K562 (cell line): ENCODE results near the gene UBE2K. TPM values are rescaled to one million over a fixed set of nuclear protein-coding genes. Genes with fewer than 3 reads are reported as not detected.

ENCODE experiments used
- ATAC-seq: fragments of 200-7000 bp; cut with Tn5 transposase; 3 replicates; pipeline ENCODE4 v1.9.1; 2020; ENCODE audit warnings: moderate library complexity
- BruUV-seq: library from RNA; stranded (reverse); fragments of 400-500 nt; replicated peaks from 2 replicates; lab custom pipeline; 2021; lab: Mats Ljungman, UMichigan
- CTCF ChIA-PET: fragments of 300-600 bp; formaldehyde crosslinking; extraction: SDS; loops from one replicate; lab custom pipeline; 2021; ENCODE audit warnings: low intra/inter-chr PET ratio; lab: Yijun Ruan, JAX
- POLR2A ChIA-PET: fragments of 300-600, 350-650 bp; sonication (Branson Sonifier 250); formaldehyde crosslinking; extraction: SDS; loops from one replicate; lab custom pipeline; 2021; ENCODE audit warnings: antibody characterized with exemption, inconsistent platforms; lab: Yijun Ruan, JAX
- DNase-seq, 4 experiments: peaks; one replicate each; pipeline versions ENCODE4 v3.0.0 to v3.0.0-alpha.2; 2011 to 2018; ENCODE audit warnings: low spot score in 3 of 4, mixed read lengths in 3 of 4; ENCODE audit errors: extremely low read depth in 1 of 4
- FAIRE-seq: peaks from 2 replicates; lab custom pipeline; 2011; peaks lifted over from hg19 to GRCh38; lab: Jason Lieb, UNC
- H2AFZ ChIP-seq: 2 replicates; pipeline ENCODE4 v1.6.0; 2011; ENCODE audit warnings: low read depth, low read length, control low read depth, inconsistent platforms
- H3K27ac ChIP-seq: fragments of 200-600 bp; 3 replicates; pipeline ENCODE4 v1.8.0; 2011; ENCODE audit warnings: low read depth, mild to moderate bottlenecking, control low read depth, inconsistent platforms, low read length, moderate library complexity, mixed read lengths; ENCODE audit errors: extremely low read depth
- H3K27me3 ChIP-seq, 2 experiments: fragments of 300-600 bp in 1 of 2; 2 replicates in 1 of 2; 3 replicates in 1 of 2; pipeline versions ENCODE4 v1.6.0 to v1.8.0; 2011; ENCODE audit warnings: inconsistent platforms in 2 of 2, low read length in 2 of 2, mild to moderate bottlenecking in 1 of 2, mixed read lengths in 1 of 2, moderate library complexity in 1 of 2; ENCODE audit not compliant: control insufficient read depth in 2 of 2, insufficient read depth in 2 of 2
- H3K36me3 ChIP-seq: fragments of 300-600 bp; 3 replicates; pipeline ENCODE4 v1.8.0; 2011; ENCODE audit warnings: mild to moderate bottlenecking, low read length, inconsistent platforms; ENCODE audit not compliant: control insufficient read depth, insufficient read depth
- H3K4me1 ChIP-seq, 2 experiments: fragments of 200-600 bp in 1 of 2; replicated peaks in 1 of 2; 2 replicates in 1 of 2; 3 replicates in 1 of 2; pipeline versions ENCODE4 v1.5.1 to v1.8.0; 2011; ENCODE audit warnings: inconsistent platforms in 2 of 2, low read length in 2 of 2, mild to moderate bottlenecking in 1 of 2, mixed read lengths in 1 of 2, moderate library complexity in 1 of 2; ENCODE audit not compliant: control insufficient read depth in 2 of 2, insufficient read depth in 2 of 2
- H3K4me2 ChIP-seq: 2 replicates; pipeline ENCODE4 v1.6.1; 2011; ENCODE audit warnings: low read length, control low read depth, inconsistent platforms, mixed read lengths; ENCODE audit not compliant: insufficient read depth
- H3K4me3 ChIP-seq: fragments of 200-600 bp; sonication (generic), shearing (Covaris generic); 2 replicates; pipeline ENCODE4 v1.5.1; 2016; ENCODE audit warnings: control low read depth, inconsistent platforms
- H3K79me2 ChIP-seq: fragments of 200-600 bp; 3 replicates; pipeline ENCODE4 v1.8.0; 2011; ENCODE audit warnings: low read length, inconsistent platforms; ENCODE audit not compliant: control insufficient read depth, insufficient read depth
- H3K9ac ChIP-seq, 2 experiments: 2 replicates each; pipeline versions ENCODE4 v1.6.0 to v1.6.1; 2011; ENCODE audit warnings: low read depth in 2 of 2, low read length in 2 of 2, control low read depth in 1 of 2, inconsistent platforms in 1 of 2, mild to moderate bottlenecking in 1 of 2, mixed read lengths in 1 of 2; ENCODE audit not compliant: insufficient read depth in 1 of 2
- H3K9me1 ChIP-seq: one replicate; pipeline ENCODE4 v1.6.0; 2011; ENCODE audit warnings: inconsistent platforms, mild to moderate bottlenecking, low read length, moderate library complexity; ENCODE audit not compliant: control insufficient read depth, insufficient read depth
- H3K9me3 ChIP-seq: replicated peaks from 2 replicates; pipeline ENCODE4 v1.5.1; 2011; ENCODE audit warnings: low read depth, low read length, inconsistent platforms; ENCODE audit not compliant: control insufficient read depth, insufficient read depth
- H4K20me1 ChIP-seq: replicated peaks from 2 replicates; pipeline ENCODE4 v1.6.1; 2011; ENCODE audit warnings: low read length, inconsistent platforms, mixed read lengths; ENCODE audit not compliant: control insufficient read depth, insufficient read depth
- CBX1 ChIP-seq: sonication (generic); IDR thresholded peaks from 2 replicates; pipeline ENCODE4 v1.6.1; 2016; ENCODE audit warnings: antibody characterized with exemption, low read depth, mild to moderate bottlenecking
- CREB3 ChIP-seq: fragments of 450-650 bp; conservative IDR thresholded peaks from 2 replicates; pipeline ENCODE4 v1.6.1; 2016; ENCODE audit warnings: missing genetic modification characterization, low read depth, mild to moderate bottlenecking, missing compliant biosample characterization, moderate library complexity
- PREB ChIP-seq: sonication (generic); formaldehyde crosslinking; IDR thresholded peaks from 2 replicates; pipeline ENCODE4 v1.8.1; 2023; ENCODE audit warnings: mild to moderate bottlenecking, missing genetic modification reagents
- SAFB2 ChIP-seq: fragments of 200-400 bp; formaldehyde crosslinking; IDR thresholded peaks from 2 replicates; pipeline ENCODE4 v1.6.1; 2018; ENCODE audit warnings: borderline replicate concordance, low read length, low read depth, moderate library complexity; ENCODE audit not compliant: severe bottlenecking
- SIN3B ChIP-seq: fragments of 450-650 bp; IDR thresholded peaks from 2 replicates; pipeline ENCODE4 v1.6.1; 2017; ENCODE audit warnings: low read depth, mild to moderate bottlenecking, moderate library complexity
- UBTF ChIP-seq, 2 experiments: IDR thresholded peaks; 2 replicates each; pipeline ENCODE4 v1.6.1; 2012; ENCODE audit warnings: improper control_type of control experiment in 2 of 2, low read depth in 2 of 2, low read length in 2 of 2, borderline replicate concordance in 1 of 2
- ZKSCAN8 ChIP-seq: fragments of 200-800 bp; sonication (Bioruptor generic); IDR thresholded peaks from 2 replicates; pipeline ENCODE4 v1.6.1; 2016; ENCODE audit warnings: missing genetic modification characterization, missing compliant biosample characterization
- ZNF263 ChIP-seq: sonication (generic); formaldehyde crosslinking; IDR thresholded peaks from 2 replicates; pipeline ENCODE4 v1.8.0; 2022; ENCODE audit warnings: mild to moderate bottlenecking, missing genetic modification reagents, borderline replicate concordance
- ZNF778 ChIP-seq: fragments of 450-650 bp; formaldehyde crosslinking; IDR thresholded peaks from 2 replicates; pipeline ENCODE4 v1.4.0; 2020; ENCODE audit warnings: mild to moderate bottlenecking, moderate library complexity
- WGBS: fragments of 100-300 bp; shearing (Covaris generic); methylation state at CpG from one replicate; pipeline ENCODE4 v1.1.6; 2016; ENCODE audit warnings: low coverage, mixed read lengths; ENCODE audit not compliant: insufficient coverage; ENCODE audit errors: missing lambda C conversion rate; 5-methylcytosine and 5-hydroxymethylcytosine counted together
- in situ Hi-C: fragments of 300-500 bp; cut with MboI; formaldehyde crosslinking; loops from 4 replicates; pipeline ENCODE4 v1.15.0; 2018; ENCODE audit warnings: inconsistent platforms, mixed read lengths
- intact Hi-C: fragments of 100-400 bp; cut with micrococcal nuclease; formaldehyde crosslinking; loops from 2 replicates; pipeline ENCODE4 v1.14.2; 2022
- polyA plus RNA-seq, 8 experiments: library from polyadenylated mRNA; depleted of rRNA in 4 of 8; stranded (reverse) in 5 of 8; unstranded in 3 of 8; fragments of >200 nt; fragmentation: Nextera tagmentation in 2 of 8; fragmentation: Illumina TruSeq in 1 of 8; extraction: Ambion mirVana in 2 of 8; extraction: Trizol in 1 of 8; gene quantifications; 2 replicates each; pipeline versions ENCODE4 v1.2.1 to v1.2.3, GENCODE V29; 2011 to 2014; ENCODE audit warnings: inconsistent platforms in 1 of 8, missing spikeins in 1 of 8
- total RNA-seq, 7 experiments: library from RNA; depleted of rRNA in 6 of 7; stranded (reverse); fragments of >200 nt in 6 of 7; fragmentation: Illumina TruSeq in 2 of 7; extraction: Trizol in 2 of 7; gene quantifications; 2 replicates each; pipeline versions ENCODE4 v1.2.1 to v1.2.3, GENCODE V29; 2011 to 2021; ENCODE audit warnings: low replicate concordance in 1 of 7
- TF ChIP-seq, protein P1 (sequence below): IDR thresholded peaks from 3 replicates; pipeline ENCODE4 v1.6.1; 2011; ENCODE audit warnings: borderline replicate concordance, mild to moderate bottlenecking; ENCODE audit not compliant: insufficient read length, insufficient read depth
- TF ChIP-seq, protein P2 (sequence below), 3 experiments: fragments of 200-800 bp in 1 of 3; sonication (Bioruptor generic) in 1 of 3; sonication (generic) in 1 of 3; formaldehyde crosslinking in 1 of 3; IDR thresholded peaks; 2 replicates each; pipeline versions ENCODE4 v1.6.1 to v1.8.0; 2016 to 2022; ENCODE audit warnings: mild to moderate bottlenecking in 2 of 3, missing compliant biosample characterization in 2 of 3, missing genetic modification characterization in 2 of 3, missing genetic modification reagents in 1 of 3
- TF ChIP-seq, protein P3 (sequence below): sonication (generic); formaldehyde crosslinking; IDR thresholded peaks from 2 replicates; pipeline ENCODE4 v1.8.0; 2022; ENCODE audit warnings: missing genetic modification reagents, mild to moderate bottlenecking, borderline replicate concordance

Gene UBE2K
- total and polyA plus RNA-seq, 9 of the 15 experiments (the other 6 are each of a cell fraction or from before 2014, with no cell fraction given), result 29.8 to 190 (median 62.6) TPM

- DNase-seq (no peak), FAIRE-seq (no peak), ATAC-seq (no peak)
- Histone ChIP-seq H3K36me3 (no peaks in the 10 kb centered on the region), H4K20me1 (no peaks in the 10 kb centered on the region), H3K4me2 (no peak overlapping the region), H3K4me1 (peaks cover 0 to 3% of the 10 kb centered on the region in 2 experiments; a peak in 3 of 5 replicates), H3K9me3 (no peaks in the 10 kb centered on the region), H3K9me1 (no peaks in the 10 kb centered on the region), H3K4me3 (no peak overlapping the region), H3K9ac (no peak overlapping the region), H2AFZ (no peak overlapping the region), H3K79me2 (no peaks in the 10 kb centered on the region), H3K27me3 (no peaks in the 10 kb centered on the region), H3K27ac (no peak overlapping the region)
- no peak for TF ChIP-seq UBTF (IDR thresholded peaks at IDR 0.05; ENCODE audit: borderline replicate concordance in 1 of 2, low read depth in 2 of 2, low read length in 2 of 2)
- no peak for TF ChIP-seq PREB
- no peak for TF ChIP-seq ZNF778 (CRISPR knock-in tag)
- TF ChIP-seq, protein P1, sequence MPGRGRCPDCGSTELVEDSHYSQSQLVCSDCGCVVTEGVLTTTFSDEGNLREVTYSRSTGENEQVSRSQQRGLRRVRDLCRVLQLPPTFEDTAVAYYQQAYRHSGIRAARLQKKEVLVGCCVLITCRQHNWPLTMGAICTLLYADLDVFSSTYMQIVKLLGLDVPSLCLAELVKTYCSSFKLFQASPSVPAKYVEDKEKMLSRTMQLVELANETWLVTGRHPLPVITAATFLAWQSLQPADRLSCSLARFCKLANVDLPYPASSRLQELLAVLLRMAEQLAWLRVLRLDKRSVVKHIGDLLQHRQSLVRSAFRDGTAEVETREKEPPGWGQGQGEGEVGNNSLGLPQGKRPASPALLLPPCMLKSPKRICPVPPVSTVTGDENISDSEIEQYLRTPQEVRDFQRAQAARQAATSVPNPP, result no peak
- no peak for TF ChIP-seq SIN3B
- TF ChIP-seq CBX1, result no peak
- no peak for TF ChIP-seq SAFB2
- TF ChIP-seq ZKSCAN8, result no peak
- TF ChIP-seq, protein P2, sequence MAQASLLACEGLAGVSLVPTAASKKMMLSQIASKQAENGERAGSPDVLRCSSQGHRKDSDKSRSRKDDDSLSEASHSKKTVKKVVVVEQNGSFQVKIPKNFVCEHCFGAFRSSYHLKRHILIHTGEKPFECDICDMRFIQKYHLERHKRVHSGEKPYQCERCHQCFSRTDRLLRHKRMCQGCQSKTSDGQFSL (CRISPR knock-in tag; IDR thresholded peaks at IDR 0.05), result no peak
- TF ChIP-seq, protein P2 (tag; IDR thresholded peaks at IDR 0.05), result no peak
- no peak for TF ChIP-seq ZNF263 (CRISPR knock-in tag)
- no peak for TF ChIP-seq CREB3 (tag)
- TF ChIP-seq, protein P3, sequence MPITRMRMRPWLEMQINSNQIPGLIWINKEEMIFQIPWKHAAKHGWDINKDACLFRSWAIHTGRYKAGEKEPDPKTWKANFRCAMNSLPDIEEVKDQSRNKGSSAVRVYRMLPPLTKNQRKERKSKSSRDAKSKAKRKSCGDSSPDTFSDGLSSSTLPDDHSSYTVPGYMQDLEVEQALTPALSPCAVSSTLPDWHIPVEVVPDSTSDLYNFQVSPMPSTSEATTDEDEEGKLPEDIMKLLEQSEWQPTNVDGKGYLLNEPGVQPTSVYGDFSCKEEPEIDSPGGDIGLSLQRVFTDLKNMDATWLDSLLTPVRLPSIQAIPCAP (CRISPR knock-in tag), result no peak
- BruUV-seq, result no TSS peak
- in situ Hi-C loops (no loop called here), intact Hi-C loops (no loop called here)
- ChIA-PET POLR2A (no interaction called here), CTCF (no interaction called here)
- WGBS, result 58% methylated on average over 5 of the region's 5 CpGs
Observed at GRCh38 chr4:39792128-39792527, 94.2 kb downstream of the UBE2K start.
